ENCODE data around the gene MYPOP. TPM values are rescaled to one million over a fixed set of nuclear protein-coding genes. Genes with fewer than 3 reads are reported as not detected.
A peak's percentile ranks its signal among the peaks of the same experiment; 100 is the strongest.

Gene MYPOP
- total RNA-seq, 2 donors from 2014 or later = 8.7 to 9.1 TPM

- no peak overlapping the region for H3K27ac ChIP-seq
- no peaks in the 10 kb centered on the region for H3K36me3 ChIP-seq
- TF ChIP-seq POLR2A (IDR thresholded peaks at IDR 0.05) (no peak), CTCF (IDR thresholded peaks at IDR 0.05) (no peak), POLR2AphosphoS5 (IDR thresholded peaks at IDR 0.05) (no peak)
- intact Hi-C loops (cut with DNase I) = no loop called here
- H3K4me3 ChIP-seq = no peak overlapping the region
- H3K27me3 ChIP-seq (replicated peaks; ENCODE audit: insufficient read depth) = peaks cover 5% of the 10 kb centered on the region
- 71% methylated on average over 2 of the region's 2 CpGs for WGBS
- no peaks in the 10 kb centered on the region for H3K9me3 ChIP-seq
- H3K4me1 ChIP-seq (replicated peaks) = no peaks in the 10 kb centered on the region
- DNase-seq (ENCODE audit: low spot score) = no peak
These were observed 26.8 kb upstream of the MYPOP start for GRCh38 chr19:45929247-45929646.

GRCh38 chr19:45927565-45928261 is 25.3 kb upstream of the MYPOP start:
- H3K27me3 ChIP-seq (replicated peaks; ENCODE audit: insufficient read depth) = no peaks in the 10 kb centered on the region
- WGBS = 8% methylated on average over 33 of the region's 33 CpGs
- H3K9me3 ChIP-seq = no peaks in the 10 kb centered on the region
- TF ChIP-seq POLR2A (IDR thresholded peaks at IDR 0.05) (peak; percentile 12), CTCF (IDR thresholded peaks at IDR 0.05) (no peak), POLR2AphosphoS5 (IDR thresholded peaks at IDR 0.05) (peak; percentile 92)
- no peaks in the 10 kb centered on the region for H3K36me3 ChIP-seq
- H3K4me1 ChIP-seq (replicated peaks) = no peaks in the 10 kb centered on the region
- H3K27ac ChIP-seq = no peak overlapping the region
- intact Hi-C loops (cut with DNase I) = no loop called here
- H3K4me3 ChIP-seq = no peak overlapping the region
- DNase-seq (ENCODE audit: low spot score) = peak; percentile 83

- Histone ChIP-seq H3K27ac (no peak overlapping the region), H3K36me3 (no peaks in the 10 kb centered on the region), H3K4me1 (replicated peaks) (no peaks in the 10 kb centered on the region), H3K4me3 (no peak overlapping the region), H3K27me3 (replicated peaks; ENCODE audit: insufficient read depth) (no peaks in the 10 kb centered on the region), H3K9me3 (no peaks in the 10 kb centered on the region)
- intact Hi-C loops (cut with DNase I) = no loop called here
- TF ChIP-seq POLR2A (IDR thresholded peaks at IDR 0.05) (no peak), POLR2AphosphoS5 (IDR thresholded peaks at IDR 0.05) (no peak)
- no peak for DNase-seq (ENCODE audit: low spot score)
- WGBS = 67% methylated on average over 6 of the region's 6 CpGs
These were observed 22.6 kb upstream of the MYPOP start for GRCh38 chr19:45924891-45925447.

GRCh38 chr19:45922281-45922680 is 19.9 kb upstream of the MYPOP start:
- WGBS = 58% methylated on average over 9 of the region's 9 CpGs
- no peaks in the 10 kb centered on the region for H3K9me3 ChIP-seq
- no peak for TF ChIP-seq CTCF (IDR thresholded peaks at IDR 0.05)
- no peak for TF ChIP-seq POLR2AphosphoS5 (IDR thresholded peaks at IDR 0.05)
- TF ChIP-seq POLR2A (IDR thresholded peaks at IDR 0.05) = no peak
- intact Hi-C loops (cut with DNase I) = no loop called here
- H3K27ac ChIP-seq = no peak overlapping the region
- no peaks in the 10 kb centered on the region for H3K4me1 ChIP-seq (replicated peaks)
- H3K27me3 ChIP-seq (replicated peaks; ENCODE audit: insufficient read depth) = no peaks in the 10 kb centered on the region
- no peak overlapping the region for H3K4me3 ChIP-seq
- no peak for DNase-seq (ENCODE audit: low spot score)
- H3K36me3 ChIP-seq = no peaks in the 10 kb centered on the region

GRCh38 chr19:45920458-45920857 is 18.0 kb upstream of the MYPOP start:
- Histone ChIP-seq H3K4me3 (no peak overlapping the region), H3K27ac (no peak overlapping the region), H3K36me3 (no peaks in the 10 kb centered on the region), H3K9me3 (no peaks in the 10 kb centered on the region), H3K4me1 (replicated peaks) (no peaks in the 10 kb centered on the region), H3K27me3 (replicated peaks; ENCODE audit: insufficient read depth) (no peaks in the 10 kb centered on the region)
- intact Hi-C loops (cut with DNase I) = no loop called here
- 62% methylated on average over 8 of the region's 8 CpGs for WGBS
- DNase-seq (ENCODE audit: low spot score) = no peak
- TF ChIP-seq CTCF (IDR thresholded peaks at IDR 0.05) (no peak), POLR2AphosphoS5 (IDR thresholded peaks at IDR 0.05) (no peak), POLR2A (IDR thresholded peaks at IDR 0.05) (no peak)

All from prostate gland (tissue), 2 donors.